ENCODE measurements around the gene PACSIN2. TPM values are rescaled to one million over a fixed set of nuclear protein-coding genes. Genes with fewer than 3 reads are reported as not detected.

The PACSIN2 gene
- polyA plus RNA-seq, 2 of the 4 experiments (the other 2 are of a cell fraction) = 60.3 to 94.0 TPM

DNA sequence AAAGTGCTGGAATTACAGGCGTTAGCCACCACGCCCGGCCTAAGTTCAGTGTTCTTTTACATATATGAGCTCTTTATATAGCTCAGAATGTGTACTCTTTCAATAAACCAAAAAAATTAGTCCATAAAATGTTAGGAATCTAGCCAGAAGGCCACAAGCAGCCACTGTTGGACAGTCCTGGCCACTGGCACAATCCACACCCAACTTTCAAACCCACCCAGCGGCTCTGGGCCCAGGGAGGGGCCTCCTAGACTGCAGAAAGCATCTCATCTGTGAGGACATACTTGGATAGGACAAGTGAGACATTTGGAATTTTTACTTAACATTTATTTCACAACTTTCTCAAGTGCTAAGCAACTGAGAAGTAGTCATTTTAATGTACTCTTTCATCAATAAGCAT lies 6.4 kb downstream of the PACSIN2 start:
- Histone ChIP-seq H3K27ac (peak overlapping the region; percentile 2 to 70; a peak in 4 of 6 replicates), H3K4me3 (no peak overlapping the region), H3K9me3 (no peaks in the 10 kb centered on the region), H3K4me1 (peaks cover 86% of the 10 kb centered on the region), H3K4me2 (peak overlapping the region; percentile 32)
- DNase-seq (ENCODE audit: low read depth in 1 of 2, low spot score in 1 of 2) (no peak), FAIRE-seq (no peak), ATAC-seq (no peak)
- WGBS (ENCODE audit: missing lambda C conversion rate) = 92% methylated on average over 4 of the region's 4 CpGs
- ChIA-PET CTCF (interaction anchor here (1.6 kb wide), 1 partner anchor 18 kb away, joined by 5 read pairs; no protein-coding TSS in a partner anchor), POLR2A (no interaction called here)
- TF ChIP-seq, protein P1, sequence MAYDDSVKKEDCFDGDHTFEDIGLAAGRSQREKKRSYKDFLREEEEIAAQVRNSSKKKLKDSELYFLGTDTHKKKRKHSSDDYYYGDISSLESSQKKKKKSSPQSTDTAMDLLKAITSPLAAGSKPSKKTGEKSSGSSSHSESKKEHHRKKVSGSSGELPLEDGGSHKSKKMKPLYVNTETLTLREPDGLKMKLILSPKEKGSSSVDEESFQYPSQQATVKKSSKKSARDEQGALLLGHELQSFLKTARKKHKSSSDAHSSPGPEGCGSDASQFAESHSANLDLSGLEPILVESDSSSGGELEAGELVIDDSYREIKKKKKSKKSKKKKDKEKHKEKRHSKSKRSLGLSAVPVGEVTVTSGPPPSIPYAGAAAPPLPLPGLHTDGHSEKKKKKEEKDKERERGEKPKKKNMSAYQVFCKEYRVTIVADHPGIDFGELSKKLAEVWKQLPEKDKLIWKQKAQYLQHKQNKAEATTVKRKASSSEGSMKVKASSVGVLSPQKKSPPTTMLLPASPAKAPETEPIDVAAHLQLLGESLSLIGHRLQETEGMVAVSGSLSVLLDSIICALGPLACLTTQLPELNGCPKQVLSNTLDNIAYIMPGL (CRISPR knock-in tag; IDR thresholded peaks at IDR 0.05; ENCODE audit: borderline replicate concordance) = no peak
- TF ChIP-seq, protein P2, sequence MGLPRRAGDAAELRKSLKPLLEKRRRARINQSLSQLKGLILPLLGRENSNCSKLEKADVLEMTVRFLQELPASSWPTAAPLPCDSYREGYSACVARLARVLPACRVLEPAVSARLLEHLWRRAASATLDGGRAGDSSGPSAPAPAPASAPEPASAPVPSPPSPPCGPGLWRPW (IDR thresholded peaks at IDR 0.05) = no peak
- no peak for TF ChIP-seq HOXB13 (CRISPR knock-in tag; IDR thresholded peaks at IDR 0.05; ENCODE audit: low read depth)

DNA sequence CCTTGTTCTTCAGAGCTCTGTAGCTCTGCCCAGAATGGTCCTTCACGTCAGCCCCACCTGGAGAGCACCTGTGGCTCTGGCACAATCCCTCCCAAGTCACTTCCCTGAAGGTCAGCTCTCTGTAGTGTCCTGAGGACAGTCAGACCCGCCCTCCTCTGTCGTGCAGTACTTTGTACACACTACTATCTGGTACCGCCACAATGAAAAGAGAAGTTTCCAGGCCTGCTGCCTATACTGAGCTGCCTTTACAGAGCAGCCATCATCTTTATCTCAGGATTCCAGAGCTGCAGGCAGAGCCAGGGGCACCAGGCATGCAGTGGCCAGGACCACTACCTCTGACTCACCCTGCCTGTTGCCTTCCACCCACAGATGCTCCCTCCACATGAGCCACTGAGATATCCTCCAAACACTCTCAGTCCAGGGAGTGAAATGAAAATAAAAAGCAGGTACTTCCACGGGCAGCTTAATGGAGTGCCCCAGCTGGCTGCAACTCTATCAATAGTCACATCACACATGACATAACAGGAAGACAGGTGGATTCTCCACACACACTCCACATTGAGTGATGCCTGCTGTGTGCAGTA lies 7.3 kb downstream of the PACSIN2 start:
- CTCF ChIA-PET = interaction anchor here (0.5 to 1.6 kb wide), 3 partner anchors 18 to 1677 kb away, joined by 3 to 5 read pairs (median 3); no protein-coding TSS in a partner anchor
- FAIRE-seq = no peak

DNA sequence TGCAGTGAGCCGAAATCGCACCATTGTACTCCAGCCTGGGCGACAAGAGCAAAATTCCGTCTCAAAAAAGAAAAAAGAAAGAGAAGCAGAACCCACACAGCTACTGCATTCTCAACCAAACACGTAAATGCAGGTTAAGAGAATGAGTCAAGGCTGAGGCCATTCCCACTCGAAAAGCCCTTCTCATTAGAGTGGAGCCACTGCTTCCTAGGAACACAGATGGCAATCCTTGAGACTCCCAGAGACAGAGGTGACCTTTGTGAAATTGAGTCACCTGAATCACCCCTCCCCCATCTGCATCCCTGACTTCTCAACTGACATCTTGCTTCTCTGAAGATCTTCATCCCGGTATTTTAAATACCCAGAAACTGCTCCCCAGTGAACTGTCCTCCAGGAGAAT lies 8.2 kb downstream of the PACSIN2 start:
- H3K4me2 ChIP-seq = peak overlapping the region; percentile 31; the same call in 1 of the 3 replicates
- peaks cover 92% of the 10 kb centered on the region for H3K4me1 ChIP-seq
- peak overlapping the region in 1 of 2 experiments; percentile 95; a peak in 3 of 6 replicates for H3K27ac ChIP-seq
- DNase-seq (ENCODE audit: low read depth in 1 of 2, low spot score in 1 of 2) = no peak
- 88% methylated on average over 7 of the region's 7 CpGs for WGBS (ENCODE audit: missing lambda C conversion rate)
- POLR2A ChIA-PET = no interaction called here
- H3K9me3 ChIP-seq = no peaks in the 10 kb centered on the region
- CTCF ChIA-PET = interaction anchor here (1.6 kb wide), 1 partner anchor 17 kb away, joined by 5 read pairs; no protein-coding TSS in a partner anchor
- TF ChIP-seq MYC (IDR thresholded peaks at IDR 0.05; ENCODE audit: borderline replicate concordance, low read length) (no peak), POLR2A (IDR thresholded peaks at IDR 0.05; ENCODE audit: low read length) (no peak)
- no peak overlapping the region for H3K4me3 ChIP-seq
- FAIRE-seq = no peak
- ATAC-seq = no peak

More for the DNA sequence above, 7.3 kb downstream of the PACSIN2 start:
- TF ChIP-seq MYC (IDR thresholded peaks at IDR 0.05; ENCODE audit: borderline replicate concordance, low read length) = no peak
- TF ChIP-seq ZNF302 (CRISPR knock-in tag; IDR thresholded peaks at IDR 0.05) = no peak
- no peak for TF ChIP-seq TP53 (CRISPR knock-in tag; IDR thresholded peaks at IDR 0.05)
- TF ChIP-seq ESRRA (IDR thresholded peaks at IDR 0.05; ENCODE audit: borderline replicate concordance, low read length) = no peak
- TF ChIP-seq RCOR1 (IDR thresholded peaks at IDR 0.05; ENCODE audit: low read depth, low read length) = no peak
- TF ChIP-seq POLR2A (IDR thresholded peaks at IDR 0.05; ENCODE audit: low read length) = no peak
- no peak for TF ChIP-seq GATA3 (IDR thresholded peaks at IDR 0.05; ENCODE audit: borderline replicate concordance)
- no peak for TF ChIP-seq HOXB13 (CRISPR knock-in tag; IDR thresholded peaks at IDR 0.05; ENCODE audit: low read depth)
- no peak for TF ChIP-seq POLR2AphosphoS2 (conservative IDR thresholded peaks at IDR 0.05; ENCODE audit: low read length)
- Histone ChIP-seq H3K4me1 (peaks cover 88% of the 10 kb centered on the region), H3K27ac (peak overlapping the region; percentile 20 to 72; a peak in 4 of 6 replicates), H3K4me3 (no peak overlapping the region), H3K9me3 (no peaks in the 10 kb centered on the region), H3K4me2 (peak overlapping the region; percentile 39; the same call in 1 of the 3 replicates)
- DNase-seq (ENCODE audit: low read depth in 1 of 2, low spot score in 1 of 2) (no peak), ATAC-seq (peak in 1 of 2 experiments; percentile 13; a peak in 1 of 6 replicates)
- 68% methylated on average over 5 of the region's 5 CpGs for WGBS (ENCODE audit: missing lambda C conversion rate)
- POLR2A ChIA-PET = no interaction called here

DNA sequence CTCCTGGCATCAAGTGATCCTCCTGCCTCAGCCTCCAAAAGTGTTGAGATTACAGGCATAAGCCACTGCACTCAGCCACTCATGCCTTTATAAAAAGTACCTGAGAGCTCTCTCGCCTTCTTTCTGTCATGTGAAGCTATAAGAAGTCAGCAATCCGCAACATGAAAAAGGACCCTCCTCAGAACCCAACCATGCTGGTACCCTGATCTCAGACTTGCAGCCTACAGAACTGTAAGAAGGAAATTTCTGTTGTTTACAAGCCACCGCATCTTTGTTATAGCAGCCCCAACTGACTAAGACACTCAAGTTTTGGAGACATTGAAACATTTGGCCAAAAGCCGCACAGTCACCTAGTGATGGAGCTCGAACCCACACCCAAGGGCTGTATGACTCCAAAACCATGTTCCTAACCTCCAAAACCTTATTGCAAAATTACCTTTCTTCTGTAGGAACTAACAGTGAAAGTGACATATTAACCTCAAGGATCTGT lies 8.9 kb downstream of the PACSIN2 start:
- H3K4me2 ChIP-seq = no peak overlapping the region
- H3K9me3 ChIP-seq = no peaks in the 10 kb centered on the region
- 90% methylated on average over 5 of the region's 5 CpGs for WGBS (ENCODE audit: missing lambda C conversion rate)
- H3K27ac ChIP-seq = peak overlapping the region; percentile 95 to 99; a peak in 5 of 6 replicates
- H3K4me1 ChIP-seq = peaks cover 95% of the 10 kb centered on the region
- ChIA-PET CTCF (no interaction called here), POLR2A (interaction anchor here (1.5 kb wide), 1 partner anchor 9 kb away, joined by 5 read pairs; the partner anchor contains the start of gene PACSIN2)
- ATAC-seq (no peak), FAIRE-seq (no peak), DNase-seq (ENCODE audit: low read depth in 1 of 2, low spot score in 1 of 2) (no peak)
- H3K4me3 ChIP-seq = no peak overlapping the region
- TF ChIP-seq MAFK (IDR thresholded peaks at IDR 0.05; ENCODE audit: partially characterized antibody) (no peak), SMC3 (IDR thresholded peaks at IDR 0.05) (no peak), ZSCAN20 (CRISPR knock-in tag; IDR thresholded peaks at IDR 0.05) (no peak), TFCP2L1 (CRISPR knock-in tag; IDR thresholded peaks at IDR 0.05) (no peak), KDM5A (IDR thresholded peaks at IDR 0.05) (no peak), HOXA7 (CRISPR knock-in tag; IDR thresholded peaks at IDR 0.05) (no peak), JUN (IDR thresholded peaks at IDR 0.05) (no peak), GATA3 (IDR thresholded peaks at IDR 0.05; ENCODE audit: borderline replicate concordance) (no peak), POLR2AphosphoS2 (conservative IDR thresholded peaks at IDR 0.05; ENCODE audit: low read length) (no peak), POLR2A (IDR thresholded peaks at IDR 0.05; ENCODE audit: low read length) (no peak), HOXB5 (CRISPR knock-in tag; IDR thresholded peaks at IDR 0.05) (no peak), FOSL2 (IDR thresholded peaks at IDR 0.05) (no peak), FOSL2 (CRISPR knock-in tag; IDR thresholded peaks at IDR 0.05) (no peak)
- TF ChIP-seq, protein P3, sequence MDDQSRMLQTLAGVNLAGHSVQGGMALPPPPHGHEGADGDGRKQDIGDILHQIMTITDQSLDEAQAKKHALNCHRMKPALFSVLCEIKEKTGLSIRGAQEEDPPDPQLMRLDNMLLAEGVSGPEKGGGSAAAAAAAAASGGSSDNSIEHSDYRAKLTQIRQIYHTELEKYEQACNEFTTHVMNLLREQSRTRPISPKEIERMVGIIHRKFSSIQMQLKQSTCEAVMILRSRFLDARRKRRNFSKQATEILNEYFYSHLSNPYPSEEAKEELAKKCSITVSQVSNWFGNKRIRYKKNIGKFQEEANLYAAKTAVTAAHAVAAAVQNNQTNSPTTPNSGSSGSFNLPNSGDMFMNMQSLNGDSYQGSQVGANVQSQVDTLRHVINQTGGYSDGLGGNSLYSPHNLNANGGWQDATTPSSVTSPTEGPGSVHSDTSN (IDR thresholded peaks at IDR 0.05) = no peak
- TF ChIP-seq, protein P4, sequence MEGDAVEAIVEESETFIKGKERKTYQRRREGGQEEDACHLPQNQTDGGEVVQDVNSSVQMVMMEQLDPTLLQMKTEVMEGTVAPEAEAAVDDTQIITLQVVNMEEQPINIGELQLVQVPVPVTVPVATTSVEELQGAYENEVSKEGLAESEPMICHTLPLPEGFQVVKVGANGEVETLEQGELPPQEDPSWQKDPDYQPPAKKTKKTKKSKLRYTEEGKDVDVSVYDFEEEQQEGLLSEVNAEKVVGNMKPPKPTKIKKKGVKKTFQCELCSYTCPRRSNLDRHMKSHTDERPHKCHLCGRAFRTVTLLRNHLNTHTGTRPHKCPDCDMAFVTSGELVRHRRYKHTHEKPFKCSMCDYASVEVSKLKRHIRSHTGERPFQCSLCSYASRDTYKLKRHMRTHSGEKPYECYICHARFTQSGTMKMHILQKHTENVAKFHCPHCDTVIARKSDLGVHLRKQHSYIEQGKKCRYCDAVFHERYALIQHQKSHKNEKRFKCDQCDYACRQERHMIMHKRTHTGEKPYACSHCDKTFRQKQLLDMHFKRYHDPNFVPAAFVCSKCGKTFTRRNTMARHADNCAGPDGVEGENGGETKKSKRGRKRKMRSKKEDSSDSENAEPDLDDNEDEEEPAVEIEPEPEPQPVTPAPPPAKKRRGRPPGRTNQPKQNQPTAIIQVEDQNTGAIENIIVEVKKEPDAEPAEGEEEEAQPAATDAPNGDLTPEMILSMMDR (IDR thresholded peaks at IDR 0.05) = no peak
- TF ChIP-seq, protein P5, sequence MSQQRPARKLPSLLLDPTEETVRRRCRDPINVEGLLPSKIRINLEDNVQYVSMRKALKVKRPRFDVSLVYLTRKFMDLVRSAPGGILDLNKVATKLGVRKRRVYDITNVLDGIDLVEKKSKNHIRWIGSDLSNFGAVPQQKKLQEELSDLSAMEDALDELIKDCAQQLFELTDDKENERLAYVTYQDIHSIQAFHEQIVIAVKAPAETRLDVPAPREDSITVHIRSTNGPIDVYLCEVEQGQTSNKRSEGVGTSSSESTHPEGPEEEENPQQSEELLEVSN (IDR thresholded peaks at IDR 0.05; ENCODE audit: borderline replicate concordance, low read depth) = no peak

All from A549 (cell line).